Ecto neural progenitor cell (in vitro differentiated cells): ENCODE measurements around the gene C1R.

Source experiments
- DNase-seq: peaks from one replicate; pipeline ENCODE4 v3.0.0-alpha.2; 2018; ENCODE audit warnings: low spot score

The C1R gene

GRCh38 chr12:7035463-7035862, 56.8 kb downstream of the C1R start:
- no peak for DNase-seq

DNA sequence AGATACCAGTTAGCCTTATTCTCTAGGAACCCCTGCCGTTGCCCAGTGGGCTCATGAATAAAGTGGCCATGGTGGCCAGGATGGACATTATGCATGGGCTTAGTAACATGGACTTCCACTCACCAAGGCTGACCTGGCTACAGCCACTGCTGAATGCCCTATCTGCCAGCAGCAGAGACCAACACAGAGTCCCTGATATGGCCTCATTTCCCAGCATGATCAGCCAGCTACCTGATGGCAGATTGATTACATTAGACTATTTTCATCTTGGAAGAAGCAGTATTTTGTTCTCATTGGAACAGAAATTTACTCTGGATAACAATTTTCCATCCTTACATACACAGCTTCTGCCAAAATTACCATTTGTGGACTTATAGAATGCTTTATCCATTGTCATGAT, 57.8 kb downstream of the C1R start:
- no peak for DNase-seq

GRCh38 chr12:7032990-7033389, 59.3 kb downstream of the C1R start:
- DNase-seq = no peak

GRCh38 chr12:7031306-7031705, 60.9 kb downstream of the C1R start:
- DNase-seq = no peak
